ENCODE data around the gene MTUS2. TPM values are rescaled to one million over a fixed set of nuclear protein-coding genes. Genes with fewer than 3 reads are reported as not detected.

MTUS2 gene
- total and polyA plus RNA-seq, 9 of the 15 experiments (the other 6 are each of a cell fraction or from before 2014, with no cell fraction given) = 0.01 to 0.28 (median 0.06) TPM; not detected in 1

GRCh38 chr13:29491248-29491647 lies 671.1 kb downstream of the MTUS2 start (continued):
- TF ChIP-seq HEY1 (CRISPR knock-in tag; IDR thresholded peaks at IDR 0.05; ENCODE audit: borderline replicate concordance) (no peak), MCM3 (IDR thresholded peaks at IDR 0.05) (no peak), NCOA1 (IDR thresholded peaks at IDR 0.05; ENCODE audit: low read depth) (no peak), THAP7 (CRISPR knock-in tag; IDR thresholded peaks at IDR 0.05) (no peak), MTF1 (CRISPR knock-in tag; IDR thresholded peaks at IDR 0.05; ENCODE audit: borderline replicate concordance) (no peak), XRCC3 (IDR thresholded peaks at IDR 0.05) (no peak)

- WGBS (ENCODE audit: insufficient coverage, low coverage, missing lambda C conversion rate) = 0% methylated on average over 4 of the region's 4 CpGs
- no TSS peak for BruUV-seq (replicated peaks)
- no peak for TF ChIP-seq MCM5 (IDR thresholded peaks at IDR 0.05; ENCODE audit: low read depth)
- no peak for TF ChIP-seq ZSCAN32 (CRISPR knock-in tag; IDR thresholded peaks at IDR 0.05)
- TF ChIP-seq HDAC2 (IDR thresholded peaks at IDR 0.05) = no peak
- no peak for TF ChIP-seq MYC (IDR thresholded peaks at IDR 0.05; ENCODE audit: low read depth, low read length)
- no peak for TF ChIP-seq MYC (CRISPR knock-in tag; IDR thresholded peaks at IDR 0.05; ENCODE audit: borderline replicate concordance, low read depth)
- TF ChIP-seq SMARCC2 (IDR thresholded peaks at IDR 0.05; ENCODE audit: low read depth) = no peak
- TF ChIP-seq CHD4 (IDR thresholded peaks at IDR 0.05; ENCODE audit: insufficient read depth, insufficient replicate concordance, low read depth, low read length, poor library complexity, severe bottlenecking) = no peak
- no peak for TF ChIP-seq BACH1 (tag; IDR thresholded peaks at IDR 0.05)
- TF ChIP-seq AFF4 (CRISPR knock-in tag; IDR thresholded peaks at IDR 0.05) = no peak
- no peak for TF ChIP-seq KLF1 (tag; IDR thresholded peaks at IDR 0.05)
- TF ChIP-seq ZNF280A (IDR thresholded peaks at IDR 0.05; ENCODE audit: low read depth, partially characterized antibody) = no peak
- no peak for TF ChIP-seq EGR1 (conservative IDR thresholded peaks at IDR 0.05)
Measured at GRCh38 chr13:29493796-29494195, 673.7 kb downstream of the MTUS2 start.

More at GRCh38 chr13:29493796-29494195, 673.7 kb downstream of the MTUS2 start:
- Histone ChIP-seq H2AFZ (ENCODE audit: low read depth, low read length) (no peak overlapping the region), H3K9ac (ENCODE audit: insufficient read depth in 1 of 2, low read depth in 2 of 2, low read length in 2 of 2) (no peak overlapping the region), H3K27me3 (ENCODE audit: control insufficient read depth in 2 of 2, insufficient read depth in 2 of 2, low read length in 2 of 2) (peaks cover 6 to 43% of the 10 kb centered on the region in 2 experiments; a peak in 2 of 5 replicates), H3K4me3 (no peak overlapping the region), H3K9me3 (replicated peaks; ENCODE audit: control insufficient read depth, insufficient read depth, low read depth, low read length) (no peaks in the 10 kb centered on the region), H3K9me1 (ENCODE audit: control insufficient read depth, insufficient read depth, low read length) (no peaks in the 10 kb centered on the region), H3K4me2 (ENCODE audit: insufficient read depth, low read length) (no peak overlapping the region), H4K20me1 (replicated peaks; ENCODE audit: control insufficient read depth, insufficient read depth, low read length) (no peaks in the 10 kb centered on the region), H3K36me3 (ENCODE audit: control insufficient read depth, insufficient read depth, low read length) (no peaks in the 10 kb centered on the region), H3K4me1 (replicated peaks in 1 of 2; ENCODE audit: control insufficient read depth in 2 of 2, insufficient read depth in 2 of 2, low read length in 2 of 2) (no peaks in the 10 kb centered on the region), H3K79me2 (ENCODE audit: control insufficient read depth, insufficient read depth, low read length) (no peaks in the 10 kb centered on the region), H3K27ac (ENCODE audit: extremely low read depth, low read depth, low read length) (no peak overlapping the region)
- ATAC-seq (no peak), DNase-seq (ENCODE audit: extremely low read depth in 1 of 4, low spot score in 3 of 4) (no peak), FAIRE-seq (no peak)
- in situ Hi-C loops (cut with MboI) (no loop called here), intact Hi-C loops (cut with micrococcal nuclease) (no loop called here)
- ChIA-PET CTCF (ENCODE audit: low intra/inter-chr PET ratio) (no interaction called here), POLR2A (interaction anchor here (1.0 kb wide), 1 partner anchor 12 kb away, joined by 6 read pairs; no protein-coding TSS in a partner anchor)

Measured in K562 (cell line).